CD4-positive, alpha-beta memory T cell (primary cell): ENCODE data around the gene EMILIN2. TPM values are rescaled to one million over a fixed set of nuclear protein-coding genes. Genes with fewer than 3 reads are reported as not detected.

Experiments
- CTCF ChIA-PET: fragments of 350-600 bp; sonication (Branson Sonifier 250); formaldehyde crosslinking; loops from one replicate; lab custom pipeline; 2021; ENCODE audit warnings: inconsistent platforms; ENCODE audit not compliant: partially characterized antibody; lab: Charles Lee
- POLR2A ChIA-PET: fragments of 350-600 bp; sonication (Branson Sonifier 250); formaldehyde crosslinking; loops from one replicate; lab custom pipeline; 2021; ENCODE audit not compliant: partially characterized antibody; lab: Charles Lee
- DNase-seq, 5 donors: peaks; one replicate each; pipeline versions ENCODE4 v3.0.0 to v3.0.0-alpha.2; 2020 to 2022; ENCODE audit warnings: mixed read lengths in 1 of 5
- H3K27ac ChIP-seq: one replicate; pipeline ENCODE4 v1.7.0; 2013; ENCODE audit warnings: low read depth, low read length
- H3K27me3 ChIP-seq: 2 replicates; pipeline ENCODE4 v1.7.0; 2013; ENCODE audit warnings: mild to moderate bottlenecking, low read length, moderate library complexity; ENCODE audit not compliant: insufficient read depth
- H3K36me3 ChIP-seq: 2 replicates; pipeline ENCODE4 v1.7.0; 2013; ENCODE audit warnings: mild to moderate bottlenecking, low read length, moderate library complexity; ENCODE audit not compliant: insufficient read depth
- H3K4me1 ChIP-seq: 2 replicates; pipeline ENCODE4 v1.7.0; 2013; ENCODE audit warnings: mild to moderate bottlenecking, low read length, moderate library complexity; ENCODE audit not compliant: insufficient read depth
- H3K4me3 ChIP-seq, 2 donors: one replicate each; pipeline ENCODE4 v1.7.0; 2013; ENCODE audit warnings: low read length in 2 of 2, mild to moderate bottlenecking in 1 of 2
- H3K9me3 ChIP-seq, 2 donors: one replicate each; pipeline ENCODE4 v1.7.0; 2013; ENCODE audit warnings: low read length in 2 of 2, control low read depth in 1 of 2; ENCODE audit not compliant: control insufficient read depth in 1 of 2
- H3K27ac Mint-ChIP-seq, 7 donors: one replicate each; pipeline ENCODE4 v1.8.0; 2020 to 2021; ENCODE audit warnings: mixed read lengths in 7 of 7, mild to moderate bottlenecking in 6 of 7, inconsistent platforms in 3 of 7, moderate library complexity in 3 of 7
- H3K27me3 Mint-ChIP-seq, 2 donors: one replicate each; pipeline ENCODE4 v1.8.0; 2020 to 2021; ENCODE audit warnings: mixed read lengths in 2 of 2
- H3K36me3 Mint-ChIP-seq, 2 donors: one replicate each; pipeline ENCODE4 v1.8.0; 2020 to 2021; ENCODE audit warnings: mixed read lengths in 2 of 2, inconsistent platforms in 1 of 2, mild to moderate bottlenecking in 1 of 2
- H3K4me1 Mint-ChIP-seq, 4 donors: one replicate each; pipeline ENCODE4 v1.8.0; 2020 to 2021; ENCODE audit warnings: mixed read lengths in 4 of 4, mild to moderate bottlenecking in 1 of 4
- H3K4me3 Mint-ChIP-seq, 8 donors: one replicate each; pipeline ENCODE4 v1.8.0; 2020 to 2021; ENCODE audit warnings: mixed read lengths in 8 of 8, mild to moderate bottlenecking in 7 of 8, moderate library complexity in 6 of 8, inconsistent platforms in 3 of 8
- H3K9me3 Mint-ChIP-seq, 8 donors: one replicate each; pipeline ENCODE4 v1.8.0; 2020 to 2021; ENCODE audit warnings: mixed read lengths in 8 of 8, mild to moderate bottlenecking in 5 of 8, inconsistent platforms in 3 of 8, moderate library complexity in 1 of 8
- intact Hi-C: fragments of 100-400 bp; cut with micrococcal nuclease; formaldehyde crosslinking; loops from one replicate; pipeline ENCODE4 v1.15.1; 2023
- polyA plus RNA-seq, 2 donors: library from polyadenylated mRNA; unstranded; fragments of 300-500 nt; fragmentation: Illumina TruSeq; gene quantifications; one replicate each; pipeline ENCODE4 v1.2.3, GENCODE V29; 2021
- total RNA-seq, 2 experiments: library from RNA; stranded (reverse); gene quantifications; one replicate each; pipeline ENCODE4 v1.2.3, GENCODE V29; 2021

The EMILIN2 gene
- total and polyA plus RNA-seq, 4 experiments from 2014 or later = 4.9 to 11.4 (median 8.6) TPM

- ChIA-PET POLR2A (interaction anchor here (0.7 to 1.0 kb wide), 2 partner anchors 12 to 24 kb away, joined by 3 read pairs; no protein-coding TSS in a partner anchor), CTCF (interaction anchor here (1.0 kb wide), 1 partner anchor 114 kb away, joined by 4 read pairs; no protein-coding TSS in a partner anchor)
- intact Hi-C loops = no loop called here
- Mint-ChIP-seq H3K4me3 (no peak overlapping the region), H3K4me1 (peaks cover 0 to 5% (median 0%) of the 10 kb centered on the region in 4 donors), H3K9me3 (no peaks in the 10 kb centered on the region), H3K27me3 (peaks cover 2 to 5% of the 10 kb centered on the region in 2 donors), H3K27ac (no peak overlapping the region), H3K36me3 (no peaks in the 10 kb centered on the region)
- no peak for DNase-seq
- no peaks in the 10 kb centered on the region for H3K27me3 ChIP-seq
- H3K36me3 ChIP-seq = no peaks in the 10 kb centered on the region
- no peaks in the 10 kb centered on the region for H3K9me3 ChIP-seq
- no peaks in the 10 kb centered on the region for H3K4me1 ChIP-seq
- no peak overlapping the region for H3K4me3 ChIP-seq
- H3K27ac ChIP-seq = no peak overlapping the region
Observed at GRCh38 chr18:2872095-2872494, 25.3 kb downstream of the EMILIN2 start.

GRCh38 chr18:2874765-2875164 is 28.0 kb downstream of the EMILIN2 start:
- no peak for DNase-seq
- ChIA-PET POLR2A (no interaction called here), CTCF (no interaction called here)
- no peaks in the 10 kb centered on the region for H3K27me3 Mint-ChIP-seq
- H3K36me3 Mint-ChIP-seq = no peaks in the 10 kb centered on the region
- Histone ChIP-seq H3K27me3 (no peaks in the 10 kb centered on the region), H3K9me3 (no peaks in the 10 kb centered on the region), H3K36me3 (no peaks in the 10 kb centered on the region), H3K4me1 (no peaks in the 10 kb centered on the region), H3K4me3 (no peak overlapping the region), H3K27ac (no peak overlapping the region)
- no peak overlapping the region for H3K4me3 Mint-ChIP-seq
- H3K4me1 Mint-ChIP-seq = peaks cover 2 to 11% (median 5%) of the 10 kb centered on the region in 4 donors
- H3K27ac Mint-ChIP-seq = peak overlapping the region in 1 of 7 donors; percentile 40
- intact Hi-C loops = no loop called here
- H3K9me3 Mint-ChIP-seq = no peaks in the 10 kb centered on the region

GRCh38 chr18:2878656-2879330 is 32.0 kb downstream of the EMILIN2 start:
- H3K27ac Mint-ChIP-seq = no peak overlapping the region
- no peaks in the 10 kb centered on the region for H3K9me3 ChIP-seq
- H3K4me3 Mint-ChIP-seq = peak overlapping the region in 1 of 8 donors; percentile 30
- POLR2A ChIA-PET = no interaction called here
- peaks cover 29% of the 10 kb centered on the region for H3K4me1 ChIP-seq
- H3K27me3 Mint-ChIP-seq = no peaks in the 10 kb centered on the region
- intact Hi-C loops = no loop called here
- H3K4me1 Mint-ChIP-seq = peaks cover 16 to 45% (median 27%) of the 10 kb centered on the region in 4 donors
- H3K9me3 Mint-ChIP-seq = no peaks in the 10 kb centered on the region
- H3K27me3 ChIP-seq = no peaks in the 10 kb centered on the region
- DNase-seq = no peak
- no peak overlapping the region for H3K27ac ChIP-seq
- CTCF ChIA-PET = no interaction called here
- no peak overlapping the region for H3K4me3 ChIP-seq
- no peaks in the 10 kb centered on the region for H3K36me3 ChIP-seq
- no peaks in the 10 kb centered on the region for H3K36me3 Mint-ChIP-seq

GRCh38 chr18:2879889-2880288 is 33.1 kb downstream of the EMILIN2 start:
- peak overlapping the region in 2 of 8 donors; percentile 4 to 13 for H3K4me3 Mint-ChIP-seq

DNA sequence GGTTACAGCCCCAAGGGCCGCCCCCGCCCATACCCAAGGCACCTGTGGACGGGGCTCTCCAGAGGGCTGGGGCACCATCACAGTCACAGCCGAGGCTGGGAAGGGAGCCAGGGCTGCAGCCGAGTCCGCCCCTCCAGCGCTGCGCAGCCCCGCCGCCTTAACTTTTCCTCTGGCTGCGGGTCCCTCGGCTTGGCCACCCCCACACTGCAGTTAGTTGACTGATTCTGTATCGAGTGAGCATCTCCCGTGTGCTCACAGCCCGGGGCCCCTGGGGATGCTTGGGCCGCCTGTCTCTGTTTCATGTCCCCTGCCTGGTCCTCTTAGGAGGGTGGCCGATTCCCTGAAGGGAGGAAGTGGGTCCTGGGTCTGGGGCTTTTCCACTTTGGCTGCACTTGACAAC is 33.7 kb downstream of the EMILIN2 start:
- no peak for DNase-seq
- Histone ChIP-seq H3K36me3 (no peaks in the 10 kb centered on the region), H3K27me3 (no peaks in the 10 kb centered on the region), H3K9me3 (no peaks in the 10 kb centered on the region), H3K27ac (no peak overlapping the region), H3K4me1 (peaks cover 44% of the 10 kb centered on the region), H3K4me3 (no peak overlapping the region)
- Mint-ChIP-seq H3K9me3 (no peaks in the 10 kb centered on the region), H3K36me3 (no peaks in the 10 kb centered on the region), H3K4me3 (no peak overlapping the region), H3K27ac (peak overlapping the region in 1 of 7 donors; percentile 42), H3K27me3 (no peaks in the 10 kb centered on the region), H3K4me1 (peaks cover 19 to 60% (median 33%) of the 10 kb centered on the region in 4 donors)
- POLR2A ChIA-PET = interaction anchor here (1.1 kb wide), 1 partner anchor 12 kb away, joined by 3 read pairs; no protein-coding TSS in a partner anchor
- CTCF ChIA-PET = no interaction called here
- intact Hi-C loops = loop anchor here (5.0 kb wide), 1 partner anchor 33 kb away; the partner anchor contains the start of gene EMILIN2

More at GRCh38 chr18:2879889-2880288, 33.1 kb downstream of the EMILIN2 start:
- H3K36me3 Mint-ChIP-seq = no peaks in the 10 kb centered on the region
- ChIA-PET POLR2A (no interaction called here), CTCF (no interaction called here)
- Histone ChIP-seq H3K27me3 (no peaks in the 10 kb centered on the region), H3K36me3 (no peaks in the 10 kb centered on the region), H3K4me3 (no peak overlapping the region), H3K9me3 (no peaks in the 10 kb centered on the region), H3K27ac (no peak overlapping the region), H3K4me1 (peaks cover 40% of the 10 kb centered on the region)
- intact Hi-C loops = loop anchor here (5.0 kb wide), 1 partner anchor 33 kb away; the partner anchor contains the start of gene EMILIN2
- peaks cover 19 to 56% (median 33%) of the 10 kb centered on the region in 4 donors for H3K4me1 Mint-ChIP-seq
- DNase-seq = no peak
- H3K27ac Mint-ChIP-seq = peak overlapping the region in 2 of 7 donors; percentile 25 to 66
- H3K27me3 Mint-ChIP-seq = no peaks in the 10 kb centered on the region
- no peaks in the 10 kb centered on the region for H3K9me3 Mint-ChIP-seq

GRCh38 chr18:2881088-2881839 is 34.5 kb downstream of the EMILIN2 start:
- H3K4me3 ChIP-seq = no peak overlapping the region
- intact Hi-C loops = loop anchor here (5.0 kb wide), 1 partner anchor 34 kb away; the partner anchor contains the start of gene EMILIN2
- no peaks in the 10 kb centered on the region for H3K27me3 Mint-ChIP-seq
- H3K9me3 Mint-ChIP-seq = peaks cover 0 to under 1% (median 0%) of the 10 kb centered on the region in 8 donors
- peak overlapping the region; percentile 87 to 93 (median 90) for H3K27ac Mint-ChIP-seq
- H3K9me3 ChIP-seq = no peaks in the 10 kb centered on the region
- H3K4me3 Mint-ChIP-seq = peak overlapping the region; percentile 80 to 88 (median 82)
- H3K4me1 Mint-ChIP-seq = peaks cover 20 to 60% (median 33%) of the 10 kb centered on the region in 4 donors
- H3K4me1 ChIP-seq = peaks cover 44% of the 10 kb centered on the region
- peak overlapping the region; percentile 57 for H3K27ac ChIP-seq
- DNase-seq = no peak
- H3K36me3 Mint-ChIP-seq = peaks cover 0 to 3% of the 10 kb centered on the region in 2 donors
- ChIA-PET CTCF (interaction anchor here (0.7 kb wide), 1 partner anchor 34 kb away, joined by 3 read pairs; no protein-coding TSS in a partner anchor), POLR2A (interaction anchor here (1.1 kb wide), 1 partner anchor 12 kb away, joined by 3 read pairs; no protein-coding TSS in a partner anchor)
- H3K36me3 ChIP-seq = no peaks in the 10 kb centered on the region
- H3K27me3 ChIP-seq = no peaks in the 10 kb centered on the region
